HFFc6 (cell line): ENCODE measurements around the gene MTRF1. TPM values are rescaled to one million over a fixed set of nuclear protein-coding genes. Genes with fewer than 3 reads are reported as not detected.

Experiments used
- DNase-seq: peaks from one replicate; pipeline ENCODE4 v3.0.0-alpha.2; 2018
- H3K27ac Mint-ChIP-seq: 2 replicates; pipeline ENCODE4 v1.8.0; 2020; ENCODE audit warnings: mild to moderate bottlenecking, mixed read lengths
- H3K27me3 Mint-ChIP-seq: 2 replicates; pipeline ENCODE4 v1.8.0; 2021; ENCODE audit warnings: mild to moderate bottlenecking, moderate library complexity, mixed read lengths; ENCODE audit not compliant: insufficient read depth
- H3K36me3 Mint-ChIP-seq: 2 replicates; pipeline ENCODE4 v1.8.0; 2021; ENCODE audit warnings: low read depth, mixed read lengths
- H3K4me1 Mint-ChIP-seq: 2 replicates; pipeline ENCODE4 v1.8.0; 2020; ENCODE audit warnings: low read depth, mixed read lengths
- H3K4me3 Mint-ChIP-seq: 2 replicates; pipeline ENCODE4 v1.8.0; 2020; ENCODE audit warnings: mild to moderate bottlenecking, moderate library complexity, mixed read lengths
- H3K9me3 Mint-ChIP-seq: 2 replicates; pipeline ENCODE4 v1.8.0; 2020; ENCODE audit warnings: mild to moderate bottlenecking, mixed read lengths
- CTCF ChIP-seq: fragments of 200-600 bp; sonication (generic); IDR thresholded peaks from 2 replicates; pipeline ENCODE4 v1.5.0; 2021; ENCODE audit warnings: antibody characterized with exemption, mild to moderate bottlenecking
- long read RNA-seq: library from polyadenylated mRNA; unstranded; transcript quantifications from one replicate; pipeline ENCODE4 v2.0.0, GENCODE V29; 2019
- total RNA-seq, 6 experiments: library from RNA; stranded (reverse); fragmentation: NEBNext Ultra II Directional; extraction: Animal tissue kit (Norgen Biotek cat#: 25700); gene quantifications; 2 replicates in 1 of 6; 3 replicates in 5 of 6; pipeline ENCODE4 v1.2.3, GENCODE V29; 2021

Gene MTRF1
- total RNA-seq: 10 to 100 TPM in 3 of 6 experiments, 1 to 10 TPM in 3; 6.7 to 10.9 (median 9.3) TPM
- long read RNA-seq, partial matches to known transcripts: 0 of 6 reads
- long read RNA-seq, other reads (novel, unspliced or antisense): 6 of 6 reads

GRCh38 chr13:41263261-41263971 is at the start of gene MTRF1:
MTRF1 (minus strand) TSS chr13:41263576; CDS start chr13:41260907, 2,669 bp downstream.
- H3K4me3 Mint-ChIP-seq: peak within 1 kb of the TSS; percentile 97
- peaks cover 14% of the 10 kb centered on the region for H3K9me3 Mint-ChIP-seq
- peaks cover 13% of the 10 kb centered on the region for H3K36me3 Mint-ChIP-seq
- peak within 1 kb of the TSS; percentile 90 for H3K27ac Mint-ChIP-seq
- DNase-seq: peak; percentile 64
- TF ChIP-seq CTCF: no peak
- H3K27me3 Mint-ChIP-seq: peaks cover 2% of the 10 kb centered on the region; the same call in 1 of the 2 replicates
- H3K4me1 Mint-ChIP-seq: peaks cover 14% of the 10 kb centered on the region

GRCh38 chr13:41313117-41313516 is 49.7 kb upstream of the MTRF1 start:
- Mint-ChIP-seq H3K4me3 (peak overlapping the region; percentile 98), H3K36me3 (no peaks in the 10 kb centered on the region), H3K27ac (peak overlapping the region; percentile 87; the same call in 1 of the 2 replicates), H3K27me3 (no peaks in the 10 kb centered on the region), H3K9me3 (no peaks in the 10 kb centered on the region), H3K4me1 (peaks cover 40% of the 10 kb centered on the region)
- TF ChIP-seq CTCF: no peak
- DNase-seq: no peak

- H3K4me1 Mint-ChIP-seq: peaks cover 40% of the 10 kb centered on the region
- peak overlapping the region; percentile 98 for H3K4me3 Mint-ChIP-seq
- no peak for TF ChIP-seq CTCF
- H3K27ac Mint-ChIP-seq: peak overlapping the region; percentile 87
- no peaks in the 10 kb centered on the region for H3K27me3 Mint-ChIP-seq
- H3K9me3 Mint-ChIP-seq: no peaks in the 10 kb centered on the region
- no peaks in the 10 kb centered on the region for H3K36me3 Mint-ChIP-seq
- DNase-seq: peak; percentile 23
Measured at GRCh38 chr13:41312176-41312500, 48.8 kb upstream of the MTRF1 start.

- no peaks in the 10 kb centered on the region for H3K9me3 Mint-ChIP-seq
- peak; percentile 26; the same call in 1 of the 2 replicates for TF ChIP-seq CTCF
- no peak for DNase-seq
- no peaks in the 10 kb centered on the region for H3K27me3 Mint-ChIP-seq
- H3K4me1 Mint-ChIP-seq: peaks cover 45% of the 10 kb centered on the region
- H3K36me3 Mint-ChIP-seq: no peaks in the 10 kb centered on the region
- peak overlapping the region; percentile 87 for H3K27ac Mint-ChIP-seq
- H3K4me3 Mint-ChIP-seq: peak overlapping the region; percentile 98
Measured at GRCh38 chr13:41311406-41312175, 48.2 kb upstream of the MTRF1 start.

- TF ChIP-seq CTCF: no peak
- peak within 1 kb of the TSS; percentile 87 for H3K27ac Mint-ChIP-seq
- no peaks in the 10 kb centered on the region for H3K27me3 Mint-ChIP-seq
- no peaks in the 10 kb centered on the region for H3K9me3 Mint-ChIP-seq
- H3K36me3 Mint-ChIP-seq: no peaks in the 10 kb centered on the region
- DNase-seq: peak; percentile 85
- H3K4me1 Mint-ChIP-seq: peaks cover 47% of the 10 kb centered on the region
- H3K4me3 Mint-ChIP-seq: peak within 1 kb of the TSS; percentile 98
Measured at GRCh38 chr13:41310963-41311405, 47.6 kb upstream of the MTRF1 start, which contains the start of gene NAA16. NAA16 (plus strand) TSS chr13:41311267; CDS start chr13:41311529, 262 bp downstream.
